ENCODE results near the gene GABBR2. TPM values are rescaled to one million over a fixed set of nuclear protein-coding genes. Genes with fewer than 3 reads are reported as not detected.

Gene GABBR2
- total RNA-seq, 1 donor from 2014 or later: 0.84 TPM

GRCh38 chr9:98641695-98642094, 67.0 kb downstream of the GABBR2 start:
- Histone ChIP-seq H3K4me3 (no peak overlapping the region), H3K9me3 (no peaks in the 10 kb centered on the region), H3K4me1 (no peaks in the 10 kb centered on the region), H3K27me3 (no peaks in the 10 kb centered on the region), H3K27ac (no peak overlapping the region), H3K36me3 (no peaks in the 10 kb centered on the region)
- DNase-seq (no peak), ATAC-seq (no peak)
- intact Hi-C loops (cut with DNase I): no loop called here
- TF ChIP-seq, protein P1, sequence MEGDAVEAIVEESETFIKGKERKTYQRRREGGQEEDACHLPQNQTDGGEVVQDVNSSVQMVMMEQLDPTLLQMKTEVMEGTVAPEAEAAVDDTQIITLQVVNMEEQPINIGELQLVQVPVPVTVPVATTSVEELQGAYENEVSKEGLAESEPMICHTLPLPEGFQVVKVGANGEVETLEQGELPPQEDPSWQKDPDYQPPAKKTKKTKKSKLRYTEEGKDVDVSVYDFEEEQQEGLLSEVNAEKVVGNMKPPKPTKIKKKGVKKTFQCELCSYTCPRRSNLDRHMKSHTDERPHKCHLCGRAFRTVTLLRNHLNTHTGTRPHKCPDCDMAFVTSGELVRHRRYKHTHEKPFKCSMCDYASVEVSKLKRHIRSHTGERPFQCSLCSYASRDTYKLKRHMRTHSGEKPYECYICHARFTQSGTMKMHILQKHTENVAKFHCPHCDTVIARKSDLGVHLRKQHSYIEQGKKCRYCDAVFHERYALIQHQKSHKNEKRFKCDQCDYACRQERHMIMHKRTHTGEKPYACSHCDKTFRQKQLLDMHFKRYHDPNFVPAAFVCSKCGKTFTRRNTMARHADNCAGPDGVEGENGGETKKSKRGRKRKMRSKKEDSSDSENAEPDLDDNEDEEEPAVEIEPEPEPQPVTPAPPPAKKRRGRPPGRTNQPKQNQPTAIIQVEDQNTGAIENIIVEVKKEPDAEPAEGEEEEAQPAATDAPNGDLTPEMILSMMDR (IDR thresholded peaks at IDR 0.05): no peak

GRCh38 chr9:98640394-98640793, 68.3 kb downstream of the GABBR2 start:
- no peak overlapping the region for H3K4me3 ChIP-seq
- H3K4me1 ChIP-seq: no peaks in the 10 kb centered on the region
- no peaks in the 10 kb centered on the region for H3K9me3 ChIP-seq
- no peaks in the 10 kb centered on the region for H3K27me3 ChIP-seq
- intact Hi-C loops (cut with DNase I): no loop called here
- H3K27ac ChIP-seq: no peak overlapping the region
- no peak for ATAC-seq
- no peaks in the 10 kb centered on the region for H3K36me3 ChIP-seq
- TF ChIP-seq, protein P1 (IDR thresholded peaks at IDR 0.05): no peak
- no peak for DNase-seq

- ATAC-seq (no peak), DNase-seq (no peak)
- TF ChIP-seq, protein P1 (IDR thresholded peaks at IDR 0.05): no peak
- no peaks in the 10 kb centered on the region for H3K9me3 ChIP-seq
- no peak overlapping the region for H3K4me3 ChIP-seq
- no peaks in the 10 kb centered on the region for H3K4me1 ChIP-seq
- no peaks in the 10 kb centered on the region for H3K27me3 ChIP-seq
- H3K27ac ChIP-seq: no peak overlapping the region
- H3K36me3 ChIP-seq: no peaks in the 10 kb centered on the region
- intact Hi-C loops (cut with DNase I): no loop called here
Measured at GRCh38 chr9:98639133-98639532, 69.6 kb downstream of the GABBR2 start.

DNA sequence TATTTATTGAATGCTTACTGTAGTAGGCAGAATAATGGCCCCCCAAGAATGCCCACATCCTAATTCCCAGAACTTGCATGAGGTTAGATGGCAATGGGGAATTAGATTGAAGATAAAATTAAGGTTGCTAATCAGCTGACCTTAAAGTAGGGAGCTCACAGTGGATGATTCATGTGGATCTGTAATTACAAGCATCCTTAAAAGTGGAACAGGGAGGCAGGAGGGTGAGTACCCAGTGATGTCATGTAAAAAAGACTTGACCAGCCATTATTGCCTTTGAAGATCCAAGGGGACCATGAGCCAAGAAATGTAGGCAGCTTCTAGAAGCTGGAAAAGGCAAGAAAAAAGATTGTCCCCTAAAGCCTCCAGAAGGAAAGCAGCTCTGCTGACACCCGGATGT, 71.4 kb downstream of the GABBR2 start:
- Histone ChIP-seq H3K9me3 (no peaks in the 10 kb centered on the region), H3K27ac (no peak overlapping the region), H3K4me1 (no peaks in the 10 kb centered on the region), H3K27me3 (no peaks in the 10 kb centered on the region), H3K36me3 (no peaks in the 10 kb centered on the region), H3K4me3 (no peak overlapping the region)
- ATAC-seq (no peak), DNase-seq (no peak)
- TF ChIP-seq, protein P1 (IDR thresholded peaks at IDR 0.05): no peak
- intact Hi-C loops (cut with DNase I): no loop called here

DNA sequence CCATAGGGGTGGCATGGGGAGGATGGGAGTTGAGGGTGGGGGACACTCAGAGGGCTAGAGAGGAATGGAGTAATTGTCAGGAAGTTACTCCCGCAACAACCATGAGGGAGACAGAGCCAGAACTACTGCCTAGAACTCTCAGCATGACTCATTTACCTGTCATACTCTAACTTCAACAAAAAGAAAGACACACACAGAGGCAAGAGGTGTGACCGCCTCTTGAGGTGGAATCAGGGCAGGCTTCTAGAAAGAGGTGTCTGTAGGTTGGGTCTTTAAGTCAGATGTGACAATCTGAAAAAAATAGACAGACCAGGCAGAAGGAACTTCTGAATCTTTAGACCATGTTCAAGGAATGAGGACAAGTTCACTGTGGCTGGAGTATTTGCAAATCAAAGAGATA, 73.4 kb downstream of the GABBR2 start:
- ATAC-seq: no peak
- Histone ChIP-seq H3K4me3 (no peak overlapping the region), H3K27ac (no peak overlapping the region), H3K36me3 (no peaks in the 10 kb centered on the region), H3K27me3 (no peaks in the 10 kb centered on the region), H3K4me1 (no peaks in the 10 kb centered on the region), H3K9me3 (no peaks in the 10 kb centered on the region)
- DNase-seq: no peak
- intact Hi-C loops (cut with DNase I): no loop called here
- TF ChIP-seq, protein P1 (IDR thresholded peaks at IDR 0.05): no peak

GRCh38 chr9:98634685-98635336, 73.9 kb downstream of the GABBR2 start:
- ATAC-seq: no peak
- no peak for DNase-seq
- H3K4me1 ChIP-seq: no peaks in the 10 kb centered on the region

More at GRCh38 chr9:98634685-98635336, 73.9 kb downstream of the GABBR2 start:
- Histone ChIP-seq H3K27me3 (no peaks in the 10 kb centered on the region), H3K9me3 (no peaks in the 10 kb centered on the region), H3K27ac (no peak overlapping the region), H3K4me3 (no peak overlapping the region), H3K36me3 (no peaks in the 10 kb centered on the region)
- TF ChIP-seq, protein P1 (IDR thresholded peaks at IDR 0.05): no peak
- intact Hi-C loops (cut with DNase I): no loop called here
